Caki2 (cell line): ENCODE results near the gene EFNA2. TPM values are rescaled to one million over a fixed set of nuclear protein-coding genes. Genes with fewer than 3 reads are reported as not detected.

Source experiments
- DNase-seq: peaks from one replicate; pipeline ENCODE4 v3.0.0-alpha.2; 2015; ENCODE audit warnings: low read depth
- in situ Hi-C: cut with HindIII; loops from 2 replicates; pipeline ENCODE4 v1.10.0; 2016; ENCODE audit warnings: low sequenced_read_pairs, low pct_unique_long_range_greater_than_20kb, mixed read lengths
- total RNA-seq: library from RNA; depleted of rRNA; stranded (reverse); fragments of >200 nt; shearing (Covaris generic); gene quantifications from 2 replicates; pipeline ENCODE4 v1.2.3, GENCODE V29; 2014; ENCODE audit warnings: low replicate concordance

The EFNA2 gene
- total RNA-seq, 1 experiment from 2014 or later, result not detected

DNA sequence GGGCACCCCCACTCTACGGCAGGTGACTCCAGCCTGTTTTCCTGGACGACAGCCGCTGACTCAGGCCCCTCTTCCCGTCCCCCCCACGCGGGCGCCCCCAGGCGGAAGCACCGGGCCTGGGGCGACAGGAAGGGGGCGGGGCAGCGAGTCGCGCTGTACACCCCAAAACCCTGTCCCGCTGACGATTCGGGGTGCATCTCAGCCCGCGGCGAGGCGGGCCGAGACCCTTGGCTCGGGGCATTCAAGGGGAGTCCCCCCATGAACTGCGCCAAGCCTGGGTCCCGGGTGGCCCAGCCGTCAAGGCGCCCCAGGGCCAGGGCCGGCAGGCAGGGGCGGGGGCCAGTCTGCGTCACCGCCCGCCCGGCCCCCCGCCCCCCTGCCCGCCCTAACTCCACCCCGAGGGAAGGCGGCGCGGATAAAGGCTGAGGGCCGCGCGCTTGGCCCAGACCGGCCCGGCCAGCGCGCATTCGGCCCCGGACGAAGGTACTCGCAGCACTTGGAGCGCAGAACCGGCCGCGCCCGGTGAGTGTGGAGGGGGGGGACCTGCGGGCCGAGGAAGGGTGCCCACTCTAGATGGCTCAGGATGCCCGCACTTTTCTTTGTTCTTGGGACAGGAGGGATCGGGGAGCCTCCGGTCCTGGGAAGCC lies 37.4 kb upstream of the EFNA2 start, which contains the start of gene MIDN:
TSS of gene MIDN (plus strand) at position 445 of the 647 bp plus-strand sequence. CDS start 1,714 bp downstream, outside the sequence.
- peak; percentile 83 for DNase-seq
- in situ Hi-C loops, result no loop called here

DNA sequence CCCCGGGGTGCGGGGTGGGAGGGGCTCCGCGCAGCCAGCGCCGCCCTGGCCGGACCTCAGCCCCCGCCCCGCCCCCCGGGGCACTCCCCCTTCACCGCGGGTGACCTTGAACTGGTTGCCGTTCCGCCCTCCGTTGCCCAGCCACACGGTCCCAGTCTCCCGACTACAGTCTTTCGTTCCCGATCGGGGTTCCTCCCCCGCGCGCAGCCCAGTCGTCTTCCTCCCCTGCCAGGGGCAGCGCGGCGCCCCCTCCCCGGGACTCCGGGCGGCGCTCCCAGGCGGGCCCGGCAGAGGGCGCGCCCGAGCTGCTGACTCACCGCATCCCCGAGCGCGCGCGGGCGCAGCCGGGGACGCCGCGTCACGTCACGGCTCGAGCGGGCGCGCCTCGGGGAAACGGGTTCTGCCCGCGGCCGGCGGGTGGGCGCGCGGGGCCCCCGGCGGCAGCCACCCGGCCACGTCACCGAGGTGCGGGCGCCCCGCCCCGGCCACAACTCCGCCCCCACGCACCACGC lies 36.8 kb upstream of the EFNA2 start:
- DNase-seq, result peak; percentile 80
- in situ Hi-C loops, result no loop called here

DNA sequence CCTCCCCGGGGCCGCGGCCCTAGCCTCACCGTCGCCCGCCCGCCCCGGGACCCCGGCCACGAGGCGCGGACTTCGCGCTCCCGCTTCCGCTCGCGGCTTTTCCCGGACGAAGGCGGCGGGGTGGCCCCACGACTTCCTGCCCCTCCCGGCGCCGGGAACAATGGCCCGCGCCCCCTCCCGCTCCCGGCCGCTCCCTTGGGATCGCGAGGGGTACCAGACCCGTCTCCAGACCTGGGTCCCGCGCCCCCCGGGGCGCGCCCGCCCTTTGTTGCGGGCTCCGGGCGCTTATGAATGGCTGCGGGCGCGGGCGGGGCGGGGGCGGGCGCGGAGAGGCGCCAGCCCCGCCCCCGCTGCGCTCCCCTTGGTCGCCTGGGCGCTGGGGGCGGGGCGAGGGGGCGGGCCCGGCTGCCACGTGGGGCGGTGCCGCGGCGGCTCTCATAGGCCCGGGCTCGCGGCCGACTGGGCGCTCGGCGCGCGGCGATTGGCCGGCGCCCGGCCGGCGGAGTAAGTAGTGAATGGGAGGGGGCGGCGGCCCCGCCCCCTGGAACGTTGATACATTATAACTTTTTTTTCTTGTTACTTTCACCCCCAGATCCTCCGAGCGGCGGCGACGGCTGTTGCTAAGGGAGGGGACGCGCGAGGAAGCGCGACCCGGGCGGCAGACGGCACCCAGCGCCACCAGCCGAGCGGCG lies 36.2 kb upstream of the EFNA2 start:
- in situ Hi-C loops, result no loop called here
- DNase-seq, result peak; percentile 85

DNA sequence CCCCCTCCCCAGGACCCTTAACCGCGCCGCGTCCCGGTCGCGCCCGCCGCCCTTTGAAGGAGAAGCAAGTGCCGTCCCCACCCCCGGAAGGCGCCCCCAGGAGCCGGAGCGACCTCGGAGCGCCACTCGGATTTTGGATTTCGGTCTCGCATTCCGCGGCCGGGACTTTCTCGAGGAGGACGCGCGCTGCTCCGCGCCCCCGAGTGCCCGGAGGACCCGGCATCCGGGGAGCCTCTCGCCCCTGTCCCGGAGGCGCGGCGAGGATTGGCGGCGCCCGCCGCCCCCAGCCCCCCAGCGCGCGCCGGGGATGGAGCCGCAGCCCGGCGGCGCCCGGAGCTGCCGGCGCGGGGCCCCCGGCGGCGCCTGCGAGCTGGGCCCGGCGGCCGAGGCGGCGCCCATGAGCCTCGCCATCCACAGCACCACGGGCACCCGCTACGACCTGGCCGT lies 35.7 kb upstream of the EFNA2 start:
- no peak for DNase-seq
- in situ Hi-C loops, result no loop called here

DNA sequence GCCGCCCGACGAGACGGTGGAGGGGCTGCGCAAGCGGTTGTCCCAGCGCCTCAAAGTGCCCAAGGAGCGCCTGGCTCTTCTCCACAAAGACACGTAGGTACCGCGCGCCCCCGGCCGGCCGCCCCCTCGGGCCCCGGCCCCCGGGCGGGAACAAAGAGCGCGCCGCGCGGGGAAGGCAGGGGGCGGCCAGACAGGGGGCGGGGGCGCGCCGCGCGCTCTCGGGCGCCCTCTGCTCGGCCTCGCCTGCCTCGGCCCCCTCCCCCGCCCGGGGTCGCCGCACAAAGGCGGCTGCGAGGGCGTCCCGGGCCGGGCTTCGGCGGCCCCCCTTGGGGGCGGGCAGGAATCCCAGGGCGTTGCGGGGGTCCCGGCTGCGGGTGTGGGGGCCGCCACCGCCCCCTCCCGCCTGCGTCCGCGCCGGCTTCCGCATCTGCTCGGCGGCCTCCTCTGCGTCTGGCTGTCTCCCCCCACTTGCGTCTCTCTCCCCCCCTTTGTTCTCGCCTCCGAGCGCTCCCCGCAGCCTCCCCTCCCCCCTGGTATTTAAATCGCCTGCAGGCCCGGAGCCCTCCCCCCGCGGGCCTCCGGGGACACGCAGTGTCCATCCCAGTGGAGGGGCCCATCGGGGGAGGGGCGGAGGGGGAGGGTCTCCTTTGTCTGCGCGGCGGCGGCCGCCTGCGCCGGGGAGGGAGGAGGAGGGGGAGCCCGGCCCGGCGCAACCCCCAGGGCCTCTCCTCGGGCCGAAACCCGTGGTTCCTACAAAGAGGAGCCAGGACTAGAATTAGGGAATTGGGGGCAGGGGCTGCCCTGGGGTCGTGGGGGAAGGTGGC lies 35.0 kb upstream of the EFNA2 start:
- in situ Hi-C loops, result no loop called here
- peak; percentile 37 for DNase-seq

DNA sequence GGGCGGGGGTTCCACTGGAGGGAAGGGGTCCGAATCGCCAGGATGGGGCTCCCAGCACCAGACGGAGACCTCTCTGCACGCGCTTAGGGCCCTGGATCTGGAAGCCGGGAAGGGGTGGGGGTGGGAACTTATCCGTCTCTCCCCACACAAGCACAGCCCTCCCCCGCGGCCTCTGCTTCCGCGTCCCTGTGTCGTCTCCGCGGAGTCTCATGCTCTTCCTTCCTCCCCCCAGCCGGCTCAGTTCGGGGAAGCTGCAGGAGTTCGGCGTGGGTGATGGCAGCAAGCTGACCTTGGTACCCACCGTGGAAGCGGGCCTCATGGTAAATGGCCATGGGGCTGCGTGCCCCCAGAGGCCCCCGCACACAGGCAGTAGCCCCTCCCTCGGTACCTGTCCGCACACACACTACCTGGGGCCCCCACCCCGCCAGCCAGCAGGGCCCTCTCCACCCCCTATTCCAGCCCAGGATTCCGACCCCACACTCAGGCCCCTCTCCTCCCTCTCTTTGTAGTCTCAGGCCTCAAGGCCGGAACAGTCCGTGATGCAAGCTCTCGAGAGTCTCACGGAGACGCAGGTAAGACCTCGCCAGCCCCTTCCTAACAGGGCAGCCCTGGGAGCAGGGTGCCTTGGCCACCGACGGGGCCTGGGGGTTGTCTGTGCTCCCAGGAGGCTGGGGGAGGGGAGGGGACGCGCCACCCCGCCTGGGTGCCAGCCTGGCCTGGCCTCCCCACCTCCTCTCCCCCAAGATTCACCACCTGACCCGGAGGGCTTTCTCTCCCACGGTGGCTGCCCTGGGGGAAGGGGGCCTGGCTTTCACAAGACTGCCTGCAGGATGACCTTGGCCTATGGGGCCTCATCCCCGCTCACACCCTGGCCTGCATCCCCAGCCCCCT lies 34.1 kb upstream of the EFNA2 start:
- DNase-seq, result peak; percentile 34
- in situ Hi-C loops, result no loop called here

DNA sequence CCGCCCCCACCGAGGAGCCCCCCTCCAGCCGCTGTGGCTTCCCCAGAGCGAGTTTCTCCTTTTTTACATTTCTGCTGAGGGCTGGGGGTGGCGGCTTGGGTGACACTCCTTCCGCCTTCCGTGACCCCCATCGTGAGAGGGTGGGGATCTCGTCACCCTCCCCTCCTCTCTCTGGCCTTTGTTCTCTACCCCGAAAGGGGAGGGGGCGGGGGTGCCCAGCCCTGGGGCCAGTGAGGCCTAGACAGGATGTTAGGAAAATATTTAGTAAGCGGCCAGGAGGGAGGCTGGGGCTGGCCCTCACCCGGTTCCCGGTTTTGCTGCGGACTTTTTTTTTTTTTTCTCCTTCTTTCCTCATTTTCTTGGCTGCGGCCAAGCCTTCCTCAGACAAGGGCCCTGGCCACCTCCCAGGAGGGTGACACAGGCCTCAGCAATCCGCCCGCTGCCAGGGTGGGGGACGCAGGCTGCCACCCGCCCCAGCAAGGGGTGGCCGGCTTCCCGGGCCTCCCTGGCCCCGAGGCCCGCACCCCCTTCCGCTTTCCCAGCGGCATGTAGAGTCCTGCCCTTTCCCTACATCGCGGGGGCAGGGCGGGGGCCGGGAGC lies 33.4 kb upstream of the EFNA2 start:
- DNase-seq, result peak; percentile 92
- in situ Hi-C loops, result no loop called here

DNA sequence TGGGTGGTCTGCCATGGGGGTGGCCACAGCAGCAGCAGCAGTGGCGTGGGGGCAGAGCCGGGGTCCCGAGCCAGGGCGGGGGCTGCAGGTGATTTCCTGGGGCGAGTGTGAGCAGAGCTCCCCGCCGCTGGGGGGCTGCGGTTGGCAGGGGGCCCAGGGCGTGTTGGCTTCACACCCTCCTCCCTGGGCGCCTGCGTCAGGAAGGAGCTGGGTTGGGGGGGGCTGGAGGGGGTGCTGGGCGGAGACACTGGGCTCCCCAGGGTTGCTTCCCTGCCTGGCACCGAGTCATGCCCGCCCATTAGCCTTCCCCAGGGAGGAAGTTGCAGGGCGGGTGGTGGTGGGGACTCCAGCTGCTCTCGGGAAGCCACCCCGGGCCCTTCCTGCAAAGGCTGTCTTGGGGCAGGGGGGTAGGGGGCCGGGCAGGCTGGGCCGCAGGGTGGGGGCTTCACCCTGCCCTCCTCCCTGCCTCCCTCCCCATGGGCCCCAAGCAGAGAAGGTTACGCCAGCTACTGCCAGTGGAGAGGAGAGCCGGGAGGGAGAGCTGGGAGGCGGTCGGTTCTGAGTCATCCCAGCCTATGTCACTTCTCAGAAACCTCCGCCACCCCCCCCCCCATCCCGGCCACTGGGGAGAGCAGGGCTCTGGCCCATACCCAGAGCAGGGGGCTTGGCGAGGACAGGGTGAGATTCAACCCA lies 32.7 kb upstream of the EFNA2 start:
- in situ Hi-C loops, result no loop called here
- peak; percentile 85 for DNase-seq

DNA sequence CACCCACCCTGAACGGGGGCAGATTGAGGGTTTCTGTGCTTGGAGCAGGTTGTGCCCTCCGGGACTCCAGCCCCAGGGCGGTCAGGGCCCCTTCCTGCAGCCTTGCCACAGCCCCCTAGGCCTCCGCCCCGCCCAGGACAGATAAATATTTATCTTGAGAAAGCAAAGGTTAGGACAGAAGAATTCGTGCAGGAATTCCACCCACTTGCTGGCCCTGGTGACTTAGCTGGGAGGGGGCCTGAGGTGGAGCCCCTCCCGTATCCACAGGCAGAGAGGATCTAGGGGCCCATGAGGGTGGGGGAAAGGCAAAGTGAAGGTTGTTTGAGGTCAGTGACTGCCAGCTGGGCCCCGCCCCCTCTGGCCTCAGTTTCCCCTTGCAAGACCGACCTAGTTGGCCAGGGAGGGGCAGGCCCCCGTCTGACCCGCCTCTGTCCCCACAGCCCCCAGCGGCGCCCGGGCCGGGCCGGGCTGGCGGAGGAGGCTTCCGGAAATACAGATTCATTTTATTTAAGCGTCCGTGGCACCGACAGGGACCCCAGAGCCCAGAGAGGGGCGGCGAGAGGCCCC lies 32.1 kb upstream of the EFNA2 start:
- in situ Hi-C loops, result no loop called here
- DNase-seq, result no peak

DNA sequence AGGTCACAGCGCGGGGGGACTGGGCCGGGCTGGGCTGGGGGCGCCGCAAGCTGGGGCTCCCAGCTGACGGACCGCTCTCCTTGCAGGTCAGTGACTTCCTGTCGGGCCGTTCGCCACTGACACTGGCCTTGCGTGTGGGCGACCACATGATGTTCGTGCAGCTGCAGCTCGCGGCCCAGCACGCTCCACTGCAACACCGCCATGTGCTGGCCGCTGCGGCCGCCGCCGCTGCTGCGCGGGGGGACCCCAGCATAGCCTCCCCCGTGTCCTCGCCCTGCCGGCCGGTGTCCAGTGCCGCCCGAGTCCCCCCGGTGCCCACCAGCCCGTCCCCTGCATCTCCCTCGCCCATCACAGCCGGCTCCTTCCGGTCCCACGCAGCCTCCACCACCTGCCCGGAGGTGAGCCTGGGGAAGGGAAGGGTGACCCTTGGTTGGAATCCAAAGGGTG lies 31.6 kb upstream of the EFNA2 start:
- no peak for DNase-seq
- in situ Hi-C loops, result no loop called here

DNA sequence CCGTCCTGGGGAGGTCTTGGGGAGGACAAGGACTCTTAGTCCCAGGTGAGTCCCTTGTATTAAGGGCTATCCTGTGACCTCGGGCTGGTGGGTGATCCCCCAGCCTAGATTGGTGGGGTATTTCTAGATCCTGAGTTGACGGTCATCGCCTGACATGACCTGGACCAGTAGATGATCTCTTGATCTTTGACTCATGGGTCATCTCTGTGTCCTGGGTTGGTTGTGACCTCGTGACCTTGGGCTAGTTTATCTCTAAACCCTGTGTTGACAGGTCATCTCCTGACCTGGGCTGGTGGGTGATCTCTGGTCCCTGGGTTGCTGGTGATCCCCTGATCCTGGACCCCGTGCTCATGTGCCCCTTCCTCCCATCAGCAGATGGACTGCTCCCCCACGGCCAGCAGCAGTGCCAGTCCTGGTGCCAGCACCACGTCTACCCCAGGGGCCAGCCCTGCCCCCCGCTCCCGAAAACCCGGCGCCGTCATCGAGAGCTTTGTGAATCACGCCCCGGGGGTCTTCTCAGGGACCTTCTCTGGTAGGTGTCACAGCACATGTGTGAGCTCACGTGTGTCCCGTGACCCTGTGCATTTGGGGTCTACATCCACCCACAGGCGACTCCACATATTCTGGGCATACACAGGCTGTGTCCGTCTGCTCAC lies 31.0 kb upstream of the EFNA2 start:
- in situ Hi-C loops, result no loop called here
- DNase-seq, result no peak

DNA sequence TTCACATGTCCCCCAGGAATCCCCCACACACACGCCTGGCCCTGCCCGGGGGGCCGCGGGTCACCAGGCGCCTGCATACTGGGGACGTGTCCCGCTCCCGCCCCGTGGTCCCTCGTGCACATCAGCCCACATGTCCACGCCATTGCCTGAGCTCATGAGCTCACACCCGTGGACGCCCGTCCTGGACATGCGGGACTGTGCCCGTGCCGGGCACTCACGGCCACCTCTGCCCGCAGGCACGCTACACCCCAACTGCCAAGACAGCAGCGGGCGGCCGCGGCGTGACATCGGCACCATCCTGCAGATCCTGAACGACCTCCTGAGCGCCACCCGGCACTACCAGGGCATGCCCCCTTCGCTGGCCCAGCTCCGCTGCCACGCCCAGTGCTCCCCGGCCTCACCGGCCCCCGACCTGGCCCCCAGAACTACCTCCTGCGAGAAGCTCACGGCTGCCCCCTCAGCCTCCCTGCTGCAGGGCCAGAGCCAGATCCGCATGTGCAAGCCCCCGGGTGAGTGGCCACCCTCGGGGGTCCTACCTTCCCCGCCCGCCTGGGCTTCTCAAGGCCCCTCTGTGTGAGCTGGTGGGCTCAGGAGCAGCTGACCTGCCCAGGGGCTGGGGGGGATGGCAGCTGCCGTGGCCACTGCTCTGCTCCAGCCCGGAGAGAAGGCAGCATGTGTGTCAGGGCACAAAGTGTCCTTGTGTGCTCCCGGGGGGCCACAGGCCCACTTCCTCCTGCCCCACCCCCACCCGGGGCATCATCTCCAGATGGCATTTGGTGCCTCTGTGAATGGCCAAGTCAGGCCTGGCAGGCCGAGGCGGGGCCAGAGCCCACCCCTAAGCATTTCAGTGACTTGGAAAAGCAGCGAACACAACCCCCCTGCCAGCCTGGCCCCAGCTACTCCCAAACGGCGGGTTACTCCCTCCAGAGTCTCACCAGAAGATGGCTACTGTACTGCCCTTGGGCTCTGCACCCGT lies 30.2 kb upstream of the EFNA2 start:
- no peak for DNase-seq
- in situ Hi-C loops, result no loop called here

DNA sequence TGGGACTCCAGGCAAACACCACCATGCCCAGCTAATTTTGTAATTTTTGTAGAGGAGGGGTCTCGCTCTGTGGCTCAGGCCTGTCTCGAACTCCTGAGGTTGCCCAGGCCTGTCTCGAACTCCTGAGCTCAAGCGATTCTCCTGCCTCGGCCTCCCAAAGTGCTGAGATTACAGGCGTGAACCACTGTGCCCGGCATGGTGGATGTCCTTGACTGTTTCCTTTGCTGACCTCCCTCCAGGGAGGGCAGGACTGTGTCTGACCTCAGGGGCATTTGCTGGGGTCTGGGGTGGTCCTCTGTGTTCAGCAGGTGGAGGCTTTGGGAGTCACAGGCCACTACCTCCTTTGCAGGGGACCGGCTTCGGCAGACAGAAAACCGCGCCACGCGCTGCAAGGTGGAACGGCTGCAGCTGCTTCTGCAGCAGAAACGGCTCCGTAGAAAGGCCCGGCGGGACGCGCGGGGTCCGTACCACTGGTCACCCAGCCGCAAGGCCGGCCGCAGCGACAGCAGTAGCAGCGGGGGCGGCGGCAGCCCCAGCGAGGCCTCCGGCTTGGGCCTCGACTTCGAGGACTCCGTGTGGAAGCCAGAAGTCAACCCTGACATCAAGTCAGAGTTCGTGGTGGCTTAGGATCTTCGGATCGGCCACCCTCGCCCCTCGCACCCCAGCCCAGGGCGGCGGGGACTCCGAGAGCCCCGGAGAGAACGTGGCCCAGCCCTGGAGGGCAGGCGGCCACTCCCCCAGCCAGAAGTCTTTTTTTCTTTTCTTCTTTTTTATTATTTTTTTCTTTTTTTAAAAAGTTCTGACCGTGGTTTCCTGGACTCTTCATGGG lies 28.8 kb upstream of the EFNA2 start:
- no peak for DNase-seq
- in situ Hi-C loops, result no loop called here

DNA sequence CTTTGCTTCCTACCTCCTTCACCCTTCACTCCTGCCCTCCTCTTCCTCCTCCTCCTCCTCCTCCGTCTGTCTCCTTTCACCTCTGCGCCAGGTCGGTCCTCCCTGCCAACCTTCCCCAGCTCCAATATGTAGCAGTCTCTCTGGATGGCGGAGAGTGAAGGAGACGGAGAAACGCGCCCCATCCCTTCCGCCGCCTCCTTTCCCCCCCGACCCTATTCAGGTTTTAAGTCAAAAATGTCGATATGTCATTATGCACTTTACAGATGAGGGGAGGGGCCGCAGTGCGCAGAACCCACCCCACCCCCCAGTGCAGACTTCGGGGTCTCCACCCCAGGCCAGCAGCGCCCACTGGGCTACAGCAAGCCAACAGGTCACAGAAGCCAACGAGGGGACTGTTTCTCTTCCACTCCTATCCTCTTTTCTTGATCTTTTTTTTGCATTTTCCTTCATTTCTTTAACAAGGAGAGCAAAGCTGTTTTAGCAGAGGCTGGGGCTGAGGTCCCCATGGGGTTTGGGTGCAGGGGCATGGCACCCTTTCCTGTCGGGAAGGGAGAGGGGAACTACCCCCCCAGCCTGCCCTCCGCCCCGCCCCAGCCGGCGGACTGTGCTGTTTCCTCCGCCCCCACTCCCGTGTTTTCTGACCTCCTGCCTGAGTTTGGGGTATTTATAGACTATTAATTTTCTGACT lies 28.1 kb upstream of the EFNA2 start:
- DNase-seq, result no peak
- in situ Hi-C loops, result no loop called here
